ENCODE data around the gene MS4A15. TPM values are rescaled to one million over a fixed set of nuclear protein-coding genes. Genes with fewer than 3 reads are reported as not detected.
"Not testable (repeated sequence)": the region's sequence is repeated elsewhere in the genome, so short reads cannot be mapped to it uniquely, and the experiment has no call there.

The MS4A15 gene, protein sequence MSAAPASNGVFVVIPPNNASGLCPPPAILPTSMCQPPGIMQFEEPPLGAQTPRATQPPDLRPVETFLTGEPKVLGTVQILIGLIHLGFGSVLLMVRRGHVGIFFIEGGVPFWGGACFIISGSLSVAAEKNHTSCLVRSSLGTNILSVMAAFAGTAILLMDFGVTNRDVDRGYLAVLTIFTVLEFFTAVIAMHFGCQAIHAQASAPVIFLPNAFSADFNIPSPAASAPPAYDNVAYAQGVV
- not detected in 2 replicates for total RNA-seq (2014; rRNA removed; shearing (Covaris generic))

DNA sequence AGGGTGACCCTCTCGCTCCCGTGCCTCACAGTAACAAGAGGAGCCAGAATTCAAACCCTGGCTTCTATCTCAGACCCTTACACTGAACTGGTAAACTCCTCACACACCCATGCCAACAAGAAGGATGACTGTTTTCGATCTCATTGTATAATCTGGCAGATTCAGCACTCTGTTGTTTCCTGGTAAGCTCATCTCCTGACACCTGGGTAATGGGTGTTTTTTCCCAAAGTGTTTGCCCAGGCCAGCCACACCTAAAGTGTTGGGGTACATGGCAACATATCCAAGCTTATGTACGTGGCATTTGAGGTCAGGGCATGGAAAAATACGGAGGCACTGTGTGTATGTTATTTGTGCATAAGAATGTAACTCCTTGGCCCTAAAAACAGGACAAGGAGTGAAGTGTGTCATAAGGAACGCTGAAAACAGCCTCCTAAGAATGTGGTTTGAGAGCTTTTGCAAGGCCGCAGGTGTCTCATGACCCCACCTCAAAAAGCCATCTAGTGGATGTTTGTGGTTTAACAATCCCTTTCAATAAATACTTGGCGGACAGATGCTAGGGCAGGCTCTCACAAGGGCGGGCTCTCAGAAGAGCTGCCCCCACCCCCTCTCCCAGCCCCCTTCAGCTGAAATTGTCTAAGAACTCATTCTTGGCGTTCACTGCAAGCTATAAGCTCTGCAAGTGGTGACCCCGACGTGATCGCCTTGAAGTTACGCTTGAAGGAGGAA, at the start of gene MS4A15:
Gene MS4A15, plus strand, starts transcription at position 561 of the 726 bp plus-strand sequence. CDS start 6,867 bp downstream, outside the sequence.
- DNase-seq (ENCODE audit: low spot score), result peak; percentile 43

DNA sequence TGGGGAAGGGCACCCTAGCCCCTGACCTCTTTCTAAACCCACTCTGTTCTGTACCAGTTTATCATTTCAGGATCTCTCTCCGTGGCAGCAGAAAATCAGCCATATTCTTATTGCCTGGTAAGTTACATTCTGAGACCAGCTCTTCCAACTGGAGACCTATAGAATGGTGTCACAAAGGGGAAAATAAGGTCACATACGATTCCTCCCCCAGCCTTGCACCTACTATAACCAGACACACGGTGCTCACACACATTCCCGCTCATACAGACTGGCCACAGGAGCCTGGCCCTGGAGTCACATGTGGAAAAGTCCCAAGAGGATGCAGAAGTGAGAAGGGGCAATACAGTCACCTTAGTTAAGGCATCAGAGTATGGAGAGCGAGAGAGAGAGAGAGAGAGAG, 49.7 kb upstream of the MS4A15 start:
- DNase-seq (ENCODE audit: low spot score), result no peak

DNA sequence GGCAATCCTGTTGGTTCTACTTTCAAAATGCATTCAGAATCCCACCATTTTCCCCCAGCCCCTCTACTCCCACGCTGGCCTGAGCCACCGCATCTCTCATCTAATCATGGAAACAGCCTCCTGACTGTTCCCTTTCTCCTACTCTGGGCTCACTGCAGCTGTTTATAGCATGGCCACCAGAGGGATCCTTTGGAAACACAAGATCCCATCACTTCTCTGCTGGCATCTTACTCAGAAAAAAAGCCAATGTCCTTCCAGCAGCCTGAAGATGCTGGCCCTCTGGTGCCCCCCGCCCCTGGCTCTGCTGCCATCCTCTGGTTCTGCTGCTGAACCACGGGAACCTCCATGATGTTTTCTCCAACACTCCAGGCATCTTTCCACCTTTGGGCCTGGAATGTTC, 46.2 kb upstream of the MS4A15 start:
- no peak for DNase-seq (ENCODE audit: low spot score)

DNA sequence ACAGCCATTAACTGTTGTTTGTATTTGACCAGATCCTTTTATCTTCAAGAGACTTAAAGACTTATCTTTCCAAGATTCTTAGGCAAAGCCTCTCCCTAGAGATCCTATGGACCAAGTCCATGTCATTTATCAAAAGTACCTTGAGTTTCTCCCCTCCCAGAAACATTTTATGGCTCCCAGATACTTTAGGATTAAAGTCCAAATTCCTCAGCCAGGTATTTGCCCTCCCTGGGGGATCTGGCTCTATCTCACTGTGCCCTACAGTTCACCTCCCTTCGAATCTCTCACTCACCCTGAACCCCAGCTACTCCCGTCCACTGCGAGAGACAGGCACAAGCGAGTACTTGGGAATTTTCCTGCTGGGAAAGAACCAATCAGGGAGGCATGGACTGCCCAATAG, 45.4 kb upstream of the MS4A15 start:
- DNase-seq (ENCODE audit: low spot score), result no peak

DNA sequence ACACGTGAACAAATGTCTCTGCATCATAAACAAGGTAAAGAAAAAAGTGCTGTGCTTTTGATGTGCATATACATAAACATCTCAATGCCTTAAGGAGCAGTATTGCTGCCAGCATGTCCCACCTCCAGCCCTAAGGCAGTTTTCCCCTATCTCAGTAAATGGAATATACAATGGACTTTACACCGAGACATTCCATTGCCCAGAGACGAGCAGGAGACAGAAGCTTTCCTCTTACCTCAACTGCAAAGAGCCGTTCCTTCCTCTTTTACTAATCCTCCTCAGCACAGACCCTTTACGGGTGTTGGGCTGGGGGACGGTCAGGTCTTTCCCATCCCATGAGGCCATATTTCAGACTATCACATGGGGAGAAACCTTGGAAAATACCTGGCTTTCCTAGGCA, 43.2 kb upstream of the MS4A15 start:
- not testable (repeated sequence) for DNase-seq (ENCODE audit: low spot score)

DNA sequence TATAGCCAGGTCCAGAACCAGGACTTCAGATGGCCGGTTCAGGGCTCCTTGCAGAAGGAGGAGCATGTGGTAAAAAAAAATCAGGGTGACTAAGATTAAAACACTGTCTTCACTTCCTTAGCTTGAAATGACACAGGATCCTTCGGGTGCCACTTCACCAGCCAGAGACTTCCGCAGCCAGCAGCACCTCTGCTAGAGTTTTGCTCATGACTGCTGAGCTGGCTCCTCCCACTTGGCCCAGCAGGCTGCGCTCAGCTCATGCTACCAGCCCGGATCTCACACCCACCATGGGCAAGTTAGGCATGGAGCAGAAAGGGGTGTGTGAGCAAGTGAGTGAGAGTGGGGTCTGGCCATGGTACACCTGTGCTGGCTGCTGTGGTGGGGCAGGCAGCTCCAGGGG, 38.7 kb upstream of the MS4A15 start:
- DNase-seq (ENCODE audit: low spot score), result no peak

DNA sequence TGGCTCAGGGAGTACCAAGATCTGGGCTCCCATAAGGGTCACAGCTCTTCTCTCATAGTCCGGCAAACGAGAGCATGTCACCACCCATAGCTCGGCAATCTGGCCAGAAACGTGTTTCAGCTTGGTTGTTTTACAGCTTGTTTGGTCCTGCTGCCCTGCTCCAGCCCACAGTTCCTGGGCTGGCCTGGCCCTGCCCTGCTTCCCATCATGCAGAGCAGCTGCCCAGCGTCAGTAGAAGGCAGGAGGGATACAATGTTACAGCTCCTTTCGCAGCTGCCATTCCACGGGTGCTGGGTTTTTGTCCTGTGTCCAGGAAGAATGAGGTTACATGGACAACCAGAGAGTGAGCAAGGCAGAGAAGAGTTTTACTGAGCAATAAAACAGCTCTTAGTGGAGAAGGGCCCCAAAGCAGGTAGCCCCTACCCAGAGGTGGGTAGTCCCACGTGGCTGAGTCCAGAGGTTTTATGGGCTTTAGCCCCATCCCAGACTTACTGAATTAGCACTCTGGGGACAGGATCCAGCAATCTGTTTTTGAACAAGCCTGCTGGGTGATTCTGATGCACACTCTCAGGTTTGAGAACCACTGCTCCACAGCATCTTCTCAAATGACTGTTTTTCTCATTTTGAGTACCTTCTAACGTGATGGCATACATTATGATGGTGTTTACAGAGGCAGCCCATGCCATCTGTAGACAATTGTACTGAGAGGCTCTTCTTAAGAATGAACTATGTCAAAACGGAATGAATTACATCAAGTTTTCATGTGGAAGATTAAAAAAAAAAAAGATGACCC, 37.9 kb upstream of the MS4A15 start:
- DNase-seq (ENCODE audit: low spot score), result no peak

DNA sequence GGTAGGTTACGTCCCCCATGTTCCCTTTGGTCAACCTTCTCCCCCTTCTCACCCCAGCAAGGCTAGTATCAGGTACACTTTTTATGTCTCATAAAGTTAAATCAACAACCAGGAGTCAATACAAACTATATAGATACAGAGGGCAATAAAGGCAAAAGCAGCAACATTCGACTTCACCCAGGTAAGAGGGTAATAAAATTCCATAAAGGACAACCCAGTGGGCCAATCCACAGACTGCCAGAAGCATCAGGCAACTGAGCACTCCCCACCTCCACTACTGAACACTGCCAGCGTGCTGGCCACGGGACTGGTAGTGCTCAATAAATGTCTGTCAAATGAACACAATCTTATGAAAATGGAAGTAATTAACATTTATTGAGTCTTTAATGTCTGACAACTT, 37.3 kb upstream of the MS4A15 start:
- DNase-seq (ENCODE audit: low spot score), result no peak

DNA sequence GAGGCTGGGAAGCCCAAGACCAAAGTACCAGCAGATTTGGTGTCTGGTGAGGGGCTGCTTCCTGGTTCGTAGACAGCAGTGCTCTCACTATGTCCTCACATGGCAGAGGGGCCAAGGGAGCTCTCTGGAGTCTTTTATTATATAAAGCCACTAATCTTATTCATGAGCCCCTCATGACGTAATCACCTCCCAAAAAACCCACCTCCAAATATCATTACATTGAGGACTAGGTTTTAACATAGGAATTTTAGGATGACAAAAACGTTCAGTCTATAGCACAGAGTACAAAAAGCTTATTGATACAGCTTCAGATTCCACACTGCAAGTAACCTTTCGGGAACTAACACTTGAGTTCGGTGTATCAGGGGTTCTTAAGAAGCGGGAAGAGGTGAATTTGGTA, 36.2 kb upstream of the MS4A15 start:
- no peak for DNase-seq (ENCODE audit: low spot score)

DNA sequence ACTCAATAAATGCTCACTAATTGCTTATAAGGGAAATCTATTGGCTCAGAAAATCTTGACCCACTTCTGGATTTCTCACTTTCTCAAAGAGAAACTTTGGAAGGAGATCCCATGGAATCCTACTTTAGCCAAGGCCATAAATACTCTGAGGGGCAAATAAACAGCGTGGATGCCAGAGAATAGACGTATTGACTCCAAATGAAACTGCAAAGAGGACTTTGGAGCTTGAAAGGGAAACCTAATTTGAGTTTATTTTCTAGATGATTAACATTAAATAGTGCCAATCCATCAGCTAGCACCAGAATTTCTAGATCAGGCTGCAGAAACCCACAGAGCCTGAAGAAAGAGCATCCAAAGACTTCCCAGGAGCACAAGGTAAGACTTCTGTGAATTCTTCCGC, 32.2 kb upstream of the MS4A15 start, which contains the start of gene MS4A18:
Gene MS4A18, plus strand, starts transcription at position 301 of the 400 bp plus-strand sequence.
- no peak for DNase-seq (ENCODE audit: low spot score)

DNA sequence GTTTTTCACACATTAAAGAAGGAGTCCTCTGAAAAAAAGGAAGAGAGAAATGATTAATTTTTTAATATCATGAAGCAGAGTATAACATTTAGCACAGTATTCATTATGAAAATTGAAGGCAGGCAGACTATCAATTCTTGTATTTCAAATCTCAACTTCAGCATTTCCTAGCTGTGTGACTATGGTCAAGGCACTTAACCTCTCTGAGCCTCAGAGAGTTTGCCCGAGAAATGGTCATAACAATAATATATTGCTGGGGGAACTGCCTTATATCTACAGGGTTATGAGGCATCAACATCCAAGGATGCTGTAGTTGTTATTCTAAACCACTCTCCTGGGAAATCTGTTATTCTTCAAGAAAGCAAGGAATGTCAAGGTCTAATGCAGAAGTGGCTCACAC, 31.1 kb upstream of the MS4A15 start:
- DNase-seq (ENCODE audit: low spot score), result no peak

DNA sequence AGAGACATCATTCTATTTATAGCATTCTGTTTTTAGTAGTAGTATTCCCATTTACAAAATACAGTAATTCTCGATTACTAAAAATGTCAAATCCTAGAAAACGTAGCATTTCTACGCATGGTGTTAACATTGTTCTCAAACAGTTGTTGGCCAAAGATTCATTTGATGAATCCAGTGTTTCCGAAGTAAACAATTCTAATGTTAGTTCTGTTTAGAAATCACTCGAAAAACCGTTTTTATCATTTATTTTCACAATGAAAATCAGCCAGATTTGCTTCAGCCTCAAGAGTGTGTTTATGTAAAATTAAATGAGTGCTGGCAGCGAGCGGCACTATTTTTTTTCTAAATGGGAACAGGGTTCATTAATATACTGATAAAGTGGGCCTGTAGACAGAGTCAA, 25.1 kb upstream of the MS4A15 start:
- no peak for DNase-seq (ENCODE audit: low spot score)

DNA sequence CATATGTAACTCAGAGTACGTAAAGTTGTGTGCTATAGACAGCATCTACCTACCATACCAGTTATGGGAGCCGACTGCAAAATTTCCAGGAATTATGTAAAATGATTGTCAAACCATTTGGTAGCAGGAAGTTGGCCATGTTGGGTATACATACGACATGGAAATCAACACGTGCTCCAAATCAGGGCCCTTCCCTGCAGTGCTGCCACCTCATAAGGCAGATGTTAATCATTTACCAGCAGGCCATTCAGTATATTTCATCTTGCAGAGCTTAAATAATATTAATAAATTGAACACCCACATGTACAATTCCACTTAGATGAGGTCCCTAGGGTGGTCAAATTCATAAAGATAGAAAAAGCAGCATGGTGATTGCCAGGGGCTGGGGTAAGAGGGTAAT, 22.4 kb upstream of the MS4A15 start:
- DNase-seq (ENCODE audit: low spot score), result no peak

DNA sequence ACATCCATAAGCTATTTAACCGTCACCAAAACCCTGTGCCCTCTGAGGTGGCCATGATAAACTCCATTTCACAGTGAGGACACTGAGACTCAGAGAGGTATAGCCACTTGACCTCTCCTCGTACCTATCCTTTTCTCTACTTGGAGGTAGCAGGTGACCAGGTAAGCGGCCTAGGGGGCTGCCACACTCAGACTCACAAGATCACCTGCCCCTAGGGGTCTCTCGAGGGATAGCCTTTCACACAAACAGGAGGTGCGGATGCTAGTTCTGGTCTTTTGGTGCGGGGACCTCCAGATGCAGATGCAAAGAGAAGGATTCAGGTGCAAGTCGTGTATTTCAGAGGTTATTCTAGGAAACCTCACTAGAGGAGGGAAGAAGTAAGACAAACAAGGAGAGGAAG, 17.6 kb upstream of the MS4A15 start:
- no peak for DNase-seq (ENCODE audit: low spot score)

DNA sequence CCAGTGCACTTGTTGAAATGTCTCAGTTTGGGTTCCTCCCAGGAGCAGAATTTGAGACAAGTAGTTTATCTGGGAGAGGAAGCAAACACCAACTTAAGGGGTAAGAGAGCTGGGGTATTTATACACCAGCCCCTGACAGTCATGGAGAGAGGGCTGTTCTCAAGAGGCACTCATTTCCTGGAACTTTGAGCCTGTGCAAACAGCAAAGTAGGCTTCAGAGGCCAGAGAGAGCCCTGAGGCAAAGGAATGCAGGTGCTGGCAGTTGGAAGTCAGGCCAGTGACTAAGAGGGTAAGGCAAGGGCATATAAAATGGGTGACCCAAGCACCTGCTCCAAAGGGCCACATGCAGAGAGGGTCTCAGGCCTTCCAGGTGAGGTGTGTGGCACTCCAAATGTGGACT, 16.1 kb upstream of the MS4A15 start:
- no peak for DNase-seq (ENCODE audit: low spot score)

DNA sequence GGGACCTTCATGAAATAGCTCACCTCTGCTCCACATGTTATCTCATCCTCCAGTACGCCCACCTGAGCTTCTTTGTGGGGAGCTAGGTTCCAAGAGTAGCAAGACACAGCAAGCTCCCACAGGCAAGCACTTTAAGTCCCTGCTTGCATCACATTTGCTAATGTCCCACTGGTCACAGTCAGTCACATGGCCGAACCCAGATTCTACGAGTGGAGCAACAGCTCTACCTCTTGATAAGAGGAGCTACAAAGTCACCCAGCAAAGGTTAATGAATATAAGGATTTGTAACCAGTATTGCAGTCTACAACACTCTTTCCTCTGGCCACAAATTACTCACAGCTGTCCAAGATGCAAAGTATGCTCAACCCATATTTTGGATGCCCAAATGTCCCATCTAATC, 15.2 kb upstream of the MS4A15 start:
- DNase-seq (ENCODE audit: low spot score), result no peak

DNA sequence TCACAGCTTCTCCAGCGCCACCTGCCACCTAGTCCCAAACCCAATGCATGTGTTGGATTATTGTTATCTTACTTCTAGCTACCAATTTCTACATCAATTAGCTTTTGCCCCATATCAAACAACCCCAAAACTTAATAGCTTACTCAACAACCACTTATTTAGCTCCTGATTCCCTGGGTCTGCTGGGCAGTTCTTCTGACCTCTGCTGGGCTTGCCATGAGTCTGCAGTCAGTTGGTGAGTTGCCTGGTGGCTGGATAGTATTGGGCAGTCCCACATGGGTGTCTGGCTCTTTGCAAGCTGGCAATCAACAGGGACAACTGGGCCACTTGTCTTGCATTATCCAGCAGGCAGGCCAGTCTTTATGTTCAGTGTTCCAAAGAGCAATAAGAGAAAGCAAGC, 13.6 kb upstream of the MS4A15 start:
- DNase-seq (ENCODE audit: low spot score), result no peak

DNA sequence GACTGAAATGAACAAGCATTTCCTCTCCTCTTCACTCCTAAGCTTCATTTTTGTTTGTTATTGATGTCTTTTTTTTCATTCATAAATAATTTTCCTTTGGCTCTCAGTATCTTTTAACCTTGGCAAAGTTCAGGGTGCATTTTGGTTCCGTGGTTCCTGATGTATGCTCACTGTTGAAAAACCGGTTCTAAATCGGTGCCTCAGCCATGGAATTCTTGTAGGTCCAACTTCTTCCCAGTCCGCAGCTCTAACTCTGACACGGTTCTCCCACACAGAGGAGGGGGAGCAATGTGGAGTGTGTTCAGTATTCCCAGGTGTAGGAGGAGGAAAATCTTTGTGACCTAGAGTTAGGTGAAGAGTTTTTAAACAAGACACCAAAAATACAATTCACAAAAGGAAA, 12.6 kb upstream of the MS4A15 start:
- DNase-seq (ENCODE audit: low spot score), result no peak

DNA sequence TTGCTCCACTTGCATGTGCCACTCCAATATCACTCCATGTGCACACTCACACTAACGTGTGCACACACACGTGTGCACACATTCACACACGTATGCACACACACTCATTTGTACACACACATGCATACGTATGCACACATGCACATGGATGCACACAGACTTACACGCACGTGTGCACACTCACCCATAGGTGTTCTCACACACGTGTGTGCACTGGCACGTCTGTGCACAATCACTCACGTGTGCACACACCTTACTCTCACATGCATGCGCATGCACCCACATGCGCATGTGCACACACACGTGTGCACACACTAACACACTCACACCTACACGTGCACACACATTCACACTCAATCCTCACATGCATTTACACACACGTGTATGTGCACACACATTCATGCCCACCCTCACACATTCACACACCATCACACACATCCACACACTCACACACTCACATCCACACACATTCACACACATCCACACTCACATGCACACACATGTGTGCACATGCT, 9.3 kb upstream of the MS4A15 start:
- no peak for DNase-seq (ENCODE audit: low spot score)

DNA sequence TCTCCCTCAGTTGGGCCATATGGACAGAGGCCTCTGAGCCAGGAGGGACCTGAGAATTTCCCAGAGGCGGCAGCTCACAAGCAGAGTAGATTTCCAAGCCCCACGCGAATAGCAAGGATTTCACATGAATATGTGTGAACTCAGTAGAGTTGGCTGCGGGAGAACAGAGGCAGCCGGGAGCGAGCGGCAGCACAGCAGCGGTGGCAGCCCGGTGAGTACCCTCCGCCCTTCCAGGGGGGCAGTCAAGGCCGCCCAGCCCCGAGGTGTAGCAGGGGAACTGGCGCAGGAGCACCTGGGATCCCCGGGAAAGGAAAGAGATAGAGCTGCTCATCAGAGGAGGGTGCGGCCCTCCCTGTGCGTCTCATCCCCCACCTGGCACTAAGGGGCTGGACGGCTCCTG, 8.4 kb upstream of the MS4A15 start:
- no peak for DNase-seq (ENCODE audit: low spot score)

DNA sequence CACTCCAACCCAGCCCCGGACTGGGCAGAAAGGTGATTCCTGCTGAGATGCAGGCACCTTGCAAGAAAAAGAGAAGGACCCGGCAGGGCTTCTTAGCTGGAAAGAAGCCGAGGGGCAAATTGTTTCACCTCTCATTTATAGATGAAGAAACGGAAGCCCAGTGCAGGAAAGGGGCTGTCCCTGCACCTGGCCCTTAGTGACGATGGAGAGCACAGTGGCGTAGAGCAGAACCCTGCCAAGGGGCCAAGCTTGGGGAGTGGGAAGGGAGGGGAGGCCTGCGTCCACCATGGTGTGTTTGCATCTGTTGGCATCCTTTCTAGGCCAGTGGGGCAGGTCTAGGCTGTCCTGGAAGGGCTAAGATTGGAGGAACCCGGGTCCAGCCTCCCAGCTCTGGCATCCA, 7.8 kb upstream of the MS4A15 start:
- no peak for DNase-seq (ENCODE audit: low spot score)

DNA sequence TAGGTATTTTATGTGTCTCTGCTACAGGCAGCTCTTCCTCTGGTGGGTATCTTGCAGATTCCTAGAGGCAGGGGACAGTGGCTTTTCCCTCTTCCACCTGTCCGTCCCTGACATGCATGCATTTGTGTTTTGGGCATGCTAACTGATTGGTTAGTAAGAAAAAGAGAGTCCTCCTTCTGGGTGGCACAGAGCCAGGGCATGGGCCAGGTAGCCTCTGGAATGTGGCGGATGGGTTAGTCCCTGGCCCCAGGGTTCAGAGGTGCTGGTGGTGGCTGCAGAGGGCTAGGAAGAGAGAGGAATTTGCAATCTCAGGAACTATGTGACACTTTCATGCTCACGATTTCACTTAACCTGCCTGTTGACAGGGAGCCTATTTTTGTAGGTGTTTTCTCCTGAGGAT, 5.8 kb upstream of the MS4A15 start:
- DNase-seq (ENCODE audit: low spot score), result no peak

DNA sequence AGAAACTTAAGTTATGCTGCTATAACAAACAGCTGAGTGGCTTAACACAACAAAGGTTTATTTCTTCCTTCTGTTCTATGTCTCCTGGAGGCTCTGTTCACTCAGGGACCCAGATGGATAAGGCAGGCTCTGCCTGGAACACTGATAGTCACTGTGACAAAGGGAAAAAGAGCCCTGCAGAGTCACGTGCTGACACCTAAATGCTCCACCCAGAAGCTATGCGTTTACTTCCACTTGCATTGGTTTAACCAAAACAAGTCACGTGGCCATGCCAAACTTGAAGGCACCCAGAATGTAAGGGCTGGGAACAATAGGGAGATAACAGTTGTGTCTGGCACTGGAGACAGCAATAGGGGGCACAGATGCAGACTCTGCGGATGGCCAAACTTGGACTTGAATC, 3.4 kb upstream of the MS4A15 start:
- no peak for DNase-seq (ENCODE audit: low spot score)

Data from H4 (cell line).